Astrocyte of the spinal cord (primary cell): ENCODE data around the gene S1PR5.
A peak's percentile ranks its signal among the peaks of the same experiment; 100 is the strongest.
"Not testable (repeated sequence)": the region's sequence is repeated elsewhere in the genome, so short reads cannot be mapped to it uniquely, and the experiment has no call there.

Experiments
- DNase-seq: peaks from one replicate; pipeline ENCODE4 v3.0.0; 2011; ENCODE audit warnings: low read depth, low spot score
- H3K4me3 ChIP-seq: 2 replicates; pipeline ENCODE4 v1.5.1; 2011; ENCODE audit warnings: low read depth, mild to moderate bottlenecking, low read length, moderate library complexity
- in situ Hi-C: cut with HindIII; loops from 2 replicates; pipeline ENCODE4 v1.10.0; 2017; ENCODE audit warnings: low sequenced_read_pairs
- TF ChIP-seq, protein P1 (sequence below): IDR thresholded peaks from 2 replicates; pipeline ENCODE4 v1.5.1; 2012; ENCODE audit warnings: low read depth, mild to moderate bottlenecking, low read length, inconsistent platforms

S1PR5 gene

DNA sequence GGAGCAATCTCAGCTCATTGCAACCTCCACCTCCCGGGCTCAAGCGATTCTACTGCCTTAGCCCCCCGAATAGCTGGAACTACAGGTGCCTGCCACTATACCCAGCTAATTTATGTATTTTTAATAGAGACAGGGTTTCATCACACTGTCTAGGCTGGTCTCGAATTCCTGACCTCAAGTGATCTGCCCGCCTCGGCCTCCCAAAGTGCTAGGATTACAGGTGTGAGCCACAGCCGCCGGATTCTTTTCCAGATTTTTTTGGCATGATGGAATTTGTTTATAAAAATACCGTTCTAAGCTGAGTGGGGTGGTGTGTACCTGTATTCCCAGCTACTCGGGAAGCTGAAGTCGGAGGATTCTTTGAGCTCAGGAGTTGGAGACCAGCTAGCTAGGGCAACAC is 20.4 kb upstream of the S1PR5 start:
- no peak for DNase-seq
- in situ Hi-C loops, result no loop called here
- TF ChIP-seq, protein P1, sequence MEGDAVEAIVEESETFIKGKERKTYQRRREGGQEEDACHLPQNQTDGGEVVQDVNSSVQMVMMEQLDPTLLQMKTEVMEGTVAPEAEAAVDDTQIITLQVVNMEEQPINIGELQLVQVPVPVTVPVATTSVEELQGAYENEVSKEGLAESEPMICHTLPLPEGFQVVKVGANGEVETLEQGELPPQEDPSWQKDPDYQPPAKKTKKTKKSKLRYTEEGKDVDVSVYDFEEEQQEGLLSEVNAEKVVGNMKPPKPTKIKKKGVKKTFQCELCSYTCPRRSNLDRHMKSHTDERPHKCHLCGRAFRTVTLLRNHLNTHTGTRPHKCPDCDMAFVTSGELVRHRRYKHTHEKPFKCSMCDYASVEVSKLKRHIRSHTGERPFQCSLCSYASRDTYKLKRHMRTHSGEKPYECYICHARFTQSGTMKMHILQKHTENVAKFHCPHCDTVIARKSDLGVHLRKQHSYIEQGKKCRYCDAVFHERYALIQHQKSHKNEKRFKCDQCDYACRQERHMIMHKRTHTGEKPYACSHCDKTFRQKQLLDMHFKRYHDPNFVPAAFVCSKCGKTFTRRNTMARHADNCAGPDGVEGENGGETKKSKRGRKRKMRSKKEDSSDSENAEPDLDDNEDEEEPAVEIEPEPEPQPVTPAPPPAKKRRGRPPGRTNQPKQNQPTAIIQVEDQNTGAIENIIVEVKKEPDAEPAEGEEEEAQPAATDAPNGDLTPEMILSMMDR, result no peak

DNA sequence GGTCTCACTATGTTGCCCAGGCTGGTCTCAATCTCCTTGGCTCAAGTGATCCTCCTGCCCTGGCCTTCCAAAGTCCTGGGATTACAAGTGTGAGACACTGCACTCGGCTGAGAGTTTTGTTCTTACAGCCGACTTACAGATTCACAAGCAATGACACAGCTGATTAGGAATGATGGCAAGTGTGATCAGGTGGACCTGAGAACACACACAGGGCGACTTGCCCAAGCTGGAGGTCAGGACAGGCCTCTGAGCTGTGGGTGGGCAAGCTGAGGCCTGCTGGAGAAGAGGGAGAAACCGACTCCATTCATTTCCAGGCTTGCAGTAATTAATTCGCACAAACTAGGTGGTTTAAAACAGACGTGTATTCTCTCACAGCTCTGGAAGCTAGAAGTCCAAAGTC is 18.4 kb upstream of the S1PR5 start:
- H3K4me3 ChIP-seq, result no peak overlapping the region
- in situ Hi-C loops, result no loop called here
- TF ChIP-seq, protein P1, result no peak
- DNase-seq, result no peak

More for the DNA sequence above, 20.4 kb upstream of the S1PR5 start:
- H3K4me3 ChIP-seq, result no peak overlapping the region

DNA sequence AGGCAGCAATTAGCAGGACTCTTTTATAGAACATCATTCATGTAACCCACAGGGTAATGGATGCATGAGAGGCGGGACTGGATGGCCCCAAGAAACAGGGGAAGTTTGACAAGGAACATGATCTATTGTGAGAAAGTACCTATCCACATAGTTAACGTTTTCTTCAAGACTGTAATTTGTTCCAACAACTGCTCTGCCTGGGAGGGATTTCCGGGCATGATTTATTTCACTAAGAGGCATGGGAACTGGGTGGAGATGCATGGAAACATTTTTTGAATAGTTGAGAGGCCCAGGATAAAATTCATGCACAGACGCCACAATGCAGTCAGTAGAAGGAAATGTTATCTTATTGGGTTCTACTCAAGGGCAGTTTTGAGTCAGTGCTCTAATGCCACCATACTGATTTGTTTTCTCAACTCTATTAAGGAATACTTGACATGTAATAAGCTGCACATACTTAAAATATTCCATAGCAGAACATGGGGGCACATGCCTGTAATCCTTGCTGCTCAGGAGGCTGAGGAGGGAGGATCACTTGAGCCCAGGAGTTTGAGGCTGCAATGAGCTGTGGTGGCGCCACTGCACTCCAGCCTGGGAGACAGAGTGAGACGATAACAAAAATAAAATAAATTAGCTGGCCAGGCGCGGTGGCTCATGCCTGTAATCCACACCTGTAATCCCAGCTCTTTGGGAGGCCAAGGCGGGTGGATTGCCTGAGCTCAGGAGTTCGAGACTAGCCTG is 16.6 kb upstream of the S1PR5 start:
- in situ Hi-C loops, result no loop called here
- TF ChIP-seq, protein P1, result no peak
- H3K4me3 ChIP-seq, result no peak overlapping the region
- peak; percentile 61 for DNase-seq

DNA sequence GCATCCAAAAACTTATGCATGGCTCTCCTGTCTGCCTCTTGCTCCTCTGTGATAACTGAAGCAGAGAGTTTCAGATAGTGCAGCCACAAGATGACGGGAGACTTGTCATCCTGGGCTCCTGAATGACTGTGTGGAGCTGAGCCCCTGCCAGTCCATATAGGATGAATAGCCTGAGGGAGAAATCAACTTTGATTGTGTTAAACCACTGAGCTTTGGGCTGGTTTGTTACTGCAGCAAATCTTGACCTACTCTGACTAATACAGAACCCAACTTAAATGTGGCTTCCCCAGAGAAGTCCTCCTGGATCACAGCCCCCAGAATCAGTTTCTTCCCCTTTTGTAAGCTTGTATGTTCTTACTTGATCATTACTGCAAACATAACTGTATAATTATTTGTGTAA is 15.2 kb upstream of the S1PR5 start:
- TF ChIP-seq, protein P1, result no peak
- DNase-seq, result no peak
- no peak overlapping the region for H3K4me3 ChIP-seq
- in situ Hi-C loops, result no loop called here

DNA sequence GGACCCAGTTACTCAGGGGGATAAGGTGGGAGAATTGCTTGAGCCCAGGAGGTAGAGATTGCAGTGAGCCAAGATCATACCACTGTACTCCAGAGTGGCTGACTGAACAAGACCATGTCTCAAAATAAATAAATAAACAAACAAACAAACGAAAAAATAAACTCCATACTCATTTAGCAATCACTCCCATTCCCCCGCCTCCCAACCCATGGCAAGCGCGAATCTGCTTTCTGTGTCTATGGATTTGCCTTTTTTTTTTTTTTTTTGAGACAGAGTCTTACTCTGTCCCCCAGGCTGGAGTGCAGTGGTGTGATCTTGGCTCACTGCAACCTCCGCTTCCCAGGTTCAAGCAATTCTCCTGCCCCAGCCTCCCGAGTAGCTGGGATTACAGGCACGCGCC is 9.6 kb upstream of the S1PR5 start:
- DNase-seq, in situ Hi-C loops, H3K4me3 ChIP-seq: not testable (repeated sequence)

DNA sequence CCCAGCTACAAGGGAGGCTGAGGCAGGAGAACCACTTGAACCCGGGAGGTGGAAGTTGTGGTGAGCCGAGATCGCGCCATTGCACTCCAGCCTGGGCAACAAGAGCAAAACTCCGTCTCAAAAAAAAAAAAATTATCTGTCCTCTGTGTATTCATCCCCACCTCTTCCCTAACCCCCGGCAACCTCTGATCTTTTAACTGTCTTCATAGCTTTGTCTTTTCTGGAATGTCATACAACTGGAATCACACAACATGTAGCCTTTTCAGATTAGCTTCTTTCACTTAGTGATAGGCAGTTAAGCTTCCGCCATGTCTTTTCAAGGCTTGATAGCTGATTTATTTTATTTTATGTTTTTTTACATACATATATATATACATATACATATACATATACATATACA is 8.4 kb upstream of the S1PR5 start:
- DNase-seq, result no peak
- no peak overlapping the region for H3K4me3 ChIP-seq
- in situ Hi-C loops, result no loop called here
- TF ChIP-seq, protein P1, result no peak

DNA sequence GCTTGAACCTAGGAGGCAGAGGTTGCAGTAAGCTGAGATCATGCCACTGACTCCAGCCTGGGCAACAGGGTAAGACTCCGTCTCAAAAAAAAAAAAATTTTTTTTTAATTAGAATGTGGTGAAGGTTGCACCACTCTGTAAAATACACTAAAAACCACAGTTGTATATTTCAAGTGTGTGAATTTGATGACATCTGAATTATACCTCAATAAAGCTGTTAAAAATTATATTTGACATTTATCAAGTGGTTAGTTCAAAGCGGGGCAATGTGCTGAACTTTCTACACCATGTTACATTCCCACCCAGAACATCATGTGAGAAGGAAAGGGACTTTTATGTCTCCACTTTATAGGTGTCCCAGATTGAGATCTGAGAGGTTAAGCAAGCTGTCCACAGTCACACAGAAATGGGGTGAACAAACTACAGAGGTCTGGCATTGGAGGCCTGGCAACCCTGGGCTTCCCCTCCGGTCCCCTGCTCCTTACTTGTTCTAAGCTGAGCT is 5.9 kb upstream of the S1PR5 start:
- TF ChIP-seq, protein P1, result no peak

More for the DNA sequence above, 5.9 kb upstream of the S1PR5 start:
- no peak overlapping the region for H3K4me3 ChIP-seq
- in situ Hi-C loops, result no loop called here
- no peak for DNase-seq
